Measurements from ENCODE around the gene CEP89. TPM values are rescaled to one million over a fixed set of nuclear protein-coding genes. Genes with fewer than 3 reads are reported as not detected.

CEP89 gene
- total RNA-seq, 1 experiment from 2014 or later = 39.9 TPM

- DNase-seq (ENCODE audit: low read depth, low spot score) (no peak), ATAC-seq (no peak)
- ChIA-PET CTCF (no interaction called here), POLR2A (no interaction called here)
- Histone ChIP-seq H3K27me3 (ENCODE audit: control insufficient read depth, insufficient read depth, low read length) (no peaks in the 10 kb centered on the region), H3K4me3 (ENCODE audit: low read depth in 2 of 2, low read length in 2 of 2) (no peak overlapping the region), H3K36me3 (ENCODE audit: control insufficient read depth, insufficient read depth, low read length) (no peaks in the 10 kb centered on the region), H3K9me3 (ENCODE audit: control insufficient read depth, insufficient read depth, low read depth, low read length) (no peaks in the 10 kb centered on the region), H3K4me1 (ENCODE audit: control insufficient read depth, insufficient read depth, low read length) (no peaks in the 10 kb centered on the region), H3K27ac (ENCODE audit: low read length) (no peak overlapping the region)
- intact Hi-C loops (cut with micrococcal nuclease; ENCODE audit: unreplicated experiment) (no loop called here), in situ Hi-C loops (cut with HindIII; ENCODE audit: low pct_unique_long_range_greater_than_20kb, low sequenced_read_pairs) (no loop called here)
- BruUV-seq (replicated peaks) = no TSS peak
- TF ChIP-seq TCF7L2 (IDR thresholded peaks at IDR 0.05; ENCODE audit: low read depth, low read length) = no peak
- no peak for TF ChIP-seq SIN3A (IDR thresholded peaks at IDR 0.05; ENCODE audit: borderline replicate concordance, insufficient read depth, low read depth, low read length)
- TF ChIP-seq POLR2AphosphoS5 (IDR thresholded peaks at IDR 0.05; ENCODE audit: low read depth, low read length) = no peak
- TF ChIP-seq CTCF (IDR thresholded peaks at IDR 0.05) = no peak
- TF ChIP-seq REST (IDR thresholded peaks at IDR 0.05; ENCODE audit: insufficient read depth in 1 of 2, low read depth in 2 of 2, low read length in 1 of 2) = no peak; a peak in 1 of 4 replicates
These were observed 56.7 kb downstream of the CEP89 start for GRCh38 chr19:32914879-32915660.

- BruUV-seq (replicated peaks) = no TSS peak
- TF ChIP-seq SIN3A (IDR thresholded peaks at IDR 0.05; ENCODE audit: borderline replicate concordance, insufficient read depth, low read depth, low read length) = no peak
- TF ChIP-seq REST (IDR thresholded peaks at IDR 0.05; ENCODE audit: insufficient read depth in 1 of 2, low read depth in 2 of 2, low read length in 1 of 2) = no peak
- no peak for TF ChIP-seq TCF7L2 (IDR thresholded peaks at IDR 0.05; ENCODE audit: low read depth, low read length)
- TF ChIP-seq POLR2AphosphoS5 (IDR thresholded peaks at IDR 0.05; ENCODE audit: low read depth, low read length) = no peak
- TF ChIP-seq CTCF (IDR thresholded peaks at IDR 0.05) = no peak
- Histone ChIP-seq H3K27me3 (ENCODE audit: control insufficient read depth, insufficient read depth, low read length) (no peaks in the 10 kb centered on the region), H3K4me1 (ENCODE audit: control insufficient read depth, insufficient read depth, low read length) (no peaks in the 10 kb centered on the region), H3K36me3 (ENCODE audit: control insufficient read depth, insufficient read depth, low read length) (no peaks in the 10 kb centered on the region), H3K4me3 (ENCODE audit: low read depth in 2 of 2, low read length in 2 of 2) (no peak overlapping the region), H3K27ac (ENCODE audit: low read length) (no peak overlapping the region), H3K9me3 (ENCODE audit: control insufficient read depth, insufficient read depth, low read depth, low read length) (no peaks in the 10 kb centered on the region)
- ChIA-PET POLR2A (interaction anchor here (0.5 kb wide), 1 partner anchor 60 kb away, joined by 5 read pairs; no protein-coding TSS in a partner anchor), CTCF (no interaction called here)
- ATAC-seq = no peak
- no peak for DNase-seq (ENCODE audit: low read depth, low spot score)
- intact Hi-C loops (cut with micrococcal nuclease; ENCODE audit: unreplicated experiment) = no loop called here
- in situ Hi-C loops (cut with HindIII; ENCODE audit: low pct_unique_long_range_greater_than_20kb, low sequenced_read_pairs) = no loop called here
These were observed 60.3 kb downstream of the CEP89 start for GRCh38 chr19:32911467-32911866.
